PC-3 (cell line): ENCODE measurements around the gene RAB6A.

Experiments
- CTCF ChIP-seq: fragments of 300-600 bp; sonication (generic); conservative IDR thresholded peaks from 2 replicates; pipeline ENCODE4 v1.5.1; 2017; ENCODE audit warnings: antibody characterized with exemption, low read depth, mild to moderate bottlenecking, low read length
- EZH2 ChIP-seq: fragments of 300-600 bp; sonication (generic); IDR thresholded peaks from one replicate; pipeline ENCODE4 v1.6.1; 2017; ENCODE audit warnings: antibody characterized with exemption, mild to moderate bottlenecking, low read length; ENCODE audit not compliant: unreplicated experiment

- TF ChIP-seq CTCF (no peak), EZH2 (no peak)
Measured at GRCh38 chr11:73652046-73652730, 108.7 kb downstream of the RAB6A start.
